Measurements from ENCODE around the gene MYO18B.

MYO18B gene

DNA sequence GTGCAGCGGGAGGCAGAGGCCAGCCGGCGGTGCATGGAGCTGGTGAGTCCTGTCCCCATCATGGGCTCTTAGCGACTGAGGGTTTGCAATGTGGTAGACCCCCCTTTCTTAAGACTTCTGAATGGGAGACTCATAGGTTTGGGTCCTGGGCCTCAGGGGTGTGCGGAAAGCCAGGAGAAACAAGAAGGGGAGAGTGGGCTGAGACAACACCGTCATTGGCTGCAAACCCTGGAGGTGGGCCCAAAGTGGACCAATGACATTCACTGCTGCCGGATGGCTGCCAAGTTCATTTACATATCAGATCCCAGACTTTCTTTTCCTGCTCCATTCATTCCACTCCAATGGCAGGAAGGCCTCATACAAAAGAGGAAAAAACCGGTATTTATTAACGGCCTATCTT is 213.3 kb downstream of the MYO18B start:
- TF ChIP-seq, protein P1, sequence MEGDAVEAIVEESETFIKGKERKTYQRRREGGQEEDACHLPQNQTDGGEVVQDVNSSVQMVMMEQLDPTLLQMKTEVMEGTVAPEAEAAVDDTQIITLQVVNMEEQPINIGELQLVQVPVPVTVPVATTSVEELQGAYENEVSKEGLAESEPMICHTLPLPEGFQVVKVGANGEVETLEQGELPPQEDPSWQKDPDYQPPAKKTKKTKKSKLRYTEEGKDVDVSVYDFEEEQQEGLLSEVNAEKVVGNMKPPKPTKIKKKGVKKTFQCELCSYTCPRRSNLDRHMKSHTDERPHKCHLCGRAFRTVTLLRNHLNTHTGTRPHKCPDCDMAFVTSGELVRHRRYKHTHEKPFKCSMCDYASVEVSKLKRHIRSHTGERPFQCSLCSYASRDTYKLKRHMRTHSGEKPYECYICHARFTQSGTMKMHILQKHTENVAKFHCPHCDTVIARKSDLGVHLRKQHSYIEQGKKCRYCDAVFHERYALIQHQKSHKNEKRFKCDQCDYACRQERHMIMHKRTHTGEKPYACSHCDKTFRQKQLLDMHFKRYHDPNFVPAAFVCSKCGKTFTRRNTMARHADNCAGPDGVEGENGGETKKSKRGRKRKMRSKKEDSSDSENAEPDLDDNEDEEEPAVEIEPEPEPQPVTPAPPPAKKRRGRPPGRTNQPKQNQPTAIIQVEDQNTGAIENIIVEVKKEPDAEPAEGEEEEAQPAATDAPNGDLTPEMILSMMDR (IDR thresholded peaks at IDR 0.05; ENCODE audit: borderline replicate concordance, control extremely low read depth, extremely low read depth, insufficient read depth, missing control alignments) = no peak
- in situ Hi-C loops (cut with MboI; ENCODE audit: low sequenced_read_pairs, unreplicated experiment) = no loop called here
- DNase-seq (ENCODE audit: low spot score) = no peak

DNA sequence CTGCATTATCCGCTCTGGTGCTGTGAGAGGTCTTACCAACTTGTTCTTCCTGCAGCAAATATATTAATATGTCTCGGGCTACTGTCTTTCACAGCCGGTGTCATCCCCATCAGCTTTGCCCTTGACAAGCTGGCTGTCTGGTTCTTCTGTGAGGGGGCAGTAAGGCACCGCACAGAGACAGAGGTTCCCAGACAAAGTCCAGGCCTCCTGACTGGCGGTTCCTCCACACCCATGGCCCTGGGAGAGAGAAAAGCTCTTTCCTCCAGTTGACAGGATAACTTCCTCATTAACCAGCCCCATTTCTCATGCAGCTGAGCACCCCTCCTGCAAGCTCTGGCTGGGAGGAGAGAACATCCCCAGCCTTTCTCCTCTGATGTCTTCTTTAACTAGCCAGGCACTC is 214.8 kb downstream of the MYO18B start:
- TF ChIP-seq, protein P1 (IDR thresholded peaks at IDR 0.05; ENCODE audit: borderline replicate concordance, control extremely low read depth, extremely low read depth, insufficient read depth, missing control alignments) = no peak
- DNase-seq (ENCODE audit: low spot score) = no peak
- in situ Hi-C loops (cut with MboI; ENCODE audit: low sequenced_read_pairs, unreplicated experiment) = no loop called here

DNA sequence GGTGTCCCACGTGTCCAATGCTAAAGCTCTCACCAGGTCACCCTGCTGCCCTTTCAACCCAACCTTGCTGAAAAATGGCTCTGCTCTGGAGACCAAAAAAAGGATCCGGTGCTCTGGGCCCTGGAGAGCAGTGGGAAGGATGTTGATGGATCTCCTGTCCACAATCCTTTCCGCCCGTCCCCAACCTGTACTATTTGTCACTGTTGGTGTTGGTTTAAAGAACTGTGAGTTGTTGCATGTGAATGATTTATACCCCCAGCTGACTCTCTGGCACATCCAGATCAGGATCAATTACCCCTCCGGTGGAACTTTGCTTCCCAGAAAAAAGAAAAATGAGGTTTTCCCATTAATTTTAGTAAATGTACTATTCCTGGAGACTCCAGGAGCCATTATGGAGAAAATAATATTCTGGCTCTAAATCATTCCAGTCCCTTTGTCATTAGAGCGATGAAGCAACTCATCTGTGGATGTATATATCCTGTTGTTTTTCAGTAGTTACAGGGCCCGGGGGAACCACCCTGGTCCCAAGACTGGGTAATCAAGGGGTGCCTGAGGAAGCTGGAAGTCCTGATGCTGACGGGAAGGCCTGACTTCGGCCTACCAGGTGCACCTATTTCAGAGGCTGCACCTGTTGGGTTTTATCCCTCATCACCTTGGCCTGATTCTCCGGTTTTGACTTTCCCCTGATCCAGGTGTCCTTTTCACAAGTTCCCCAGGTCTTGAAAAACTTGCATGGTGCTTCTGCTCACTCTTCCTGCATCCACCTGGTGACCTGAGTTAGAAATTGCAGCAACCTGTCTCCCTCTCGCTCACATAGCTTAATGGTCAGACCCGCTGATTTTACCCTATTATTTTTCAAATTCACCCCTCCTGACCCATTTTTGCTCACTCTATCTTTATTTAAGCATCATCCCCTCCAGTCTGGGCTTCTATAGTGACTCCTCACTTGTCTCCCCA is 218.1 kb downstream of the MYO18B start:
- in situ Hi-C loops (cut with MboI; ENCODE audit: low sequenced_read_pairs, unreplicated experiment) = no loop called here
- no peak for DNase-seq (ENCODE audit: low spot score)

DNA sequence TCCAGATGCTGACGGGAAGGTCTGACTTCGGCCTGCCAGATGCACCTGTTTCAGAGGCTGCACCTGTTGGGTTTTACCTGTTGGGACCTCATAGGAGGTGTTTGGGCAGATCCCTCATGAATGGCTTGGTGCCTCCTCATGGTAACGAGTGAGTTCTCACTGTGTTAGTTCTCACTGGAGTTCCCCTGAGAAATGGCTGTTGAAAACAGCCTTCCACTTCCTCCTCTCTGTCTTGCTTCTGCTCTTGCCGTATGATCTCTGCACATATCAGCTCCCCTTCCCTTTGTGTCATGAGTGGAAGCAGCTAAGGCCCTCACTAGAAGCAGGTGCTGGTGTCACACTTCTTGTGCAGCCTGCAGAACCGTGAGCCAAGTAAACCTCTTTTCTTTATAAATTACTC is 219.7 kb downstream of the MYO18B start:
- in situ Hi-C loops (cut with MboI; ENCODE audit: low sequenced_read_pairs, unreplicated experiment) = no loop called here
- TF ChIP-seq, protein P1 (IDR thresholded peaks at IDR 0.05; ENCODE audit: borderline replicate concordance, control extremely low read depth, extremely low read depth, insufficient read depth, missing control alignments) = no peak
- DNase-seq (ENCODE audit: low spot score) = no peak

More for the DNA sequence above, 218.1 kb downstream of the MYO18B start:
- TF ChIP-seq, protein P1 (IDR thresholded peaks at IDR 0.05; ENCODE audit: borderline replicate concordance, control extremely low read depth, extremely low read depth, insufficient read depth, missing control alignments) = no peak

DNA sequence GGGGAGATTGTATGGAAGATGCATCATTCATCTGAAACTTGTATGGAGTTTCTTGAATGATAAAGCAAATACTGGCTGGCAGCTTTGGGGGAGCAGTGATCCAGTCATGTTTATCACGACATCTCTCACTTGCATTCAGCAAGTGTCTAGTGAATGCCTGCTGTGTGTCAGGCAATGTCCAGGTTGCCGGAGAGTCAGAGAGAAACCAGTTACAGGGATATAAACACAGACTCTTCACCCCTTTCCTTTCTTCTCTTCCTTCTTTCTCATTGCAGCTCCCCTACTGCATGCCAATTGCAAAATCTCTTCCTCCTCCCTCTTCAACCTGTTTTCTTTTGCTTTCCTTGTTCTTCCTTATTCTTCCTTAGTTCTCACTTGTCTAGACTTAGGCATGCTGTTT is 220.7 kb downstream of the MYO18B start:
- TF ChIP-seq, protein P1 (IDR thresholded peaks at IDR 0.05; ENCODE audit: borderline replicate concordance, control extremely low read depth, extremely low read depth, insufficient read depth, missing control alignments) = no peak
- in situ Hi-C loops (cut with MboI; ENCODE audit: low sequenced_read_pairs, unreplicated experiment) = no loop called here
- no peak for DNase-seq (ENCODE audit: low spot score)

DNA sequence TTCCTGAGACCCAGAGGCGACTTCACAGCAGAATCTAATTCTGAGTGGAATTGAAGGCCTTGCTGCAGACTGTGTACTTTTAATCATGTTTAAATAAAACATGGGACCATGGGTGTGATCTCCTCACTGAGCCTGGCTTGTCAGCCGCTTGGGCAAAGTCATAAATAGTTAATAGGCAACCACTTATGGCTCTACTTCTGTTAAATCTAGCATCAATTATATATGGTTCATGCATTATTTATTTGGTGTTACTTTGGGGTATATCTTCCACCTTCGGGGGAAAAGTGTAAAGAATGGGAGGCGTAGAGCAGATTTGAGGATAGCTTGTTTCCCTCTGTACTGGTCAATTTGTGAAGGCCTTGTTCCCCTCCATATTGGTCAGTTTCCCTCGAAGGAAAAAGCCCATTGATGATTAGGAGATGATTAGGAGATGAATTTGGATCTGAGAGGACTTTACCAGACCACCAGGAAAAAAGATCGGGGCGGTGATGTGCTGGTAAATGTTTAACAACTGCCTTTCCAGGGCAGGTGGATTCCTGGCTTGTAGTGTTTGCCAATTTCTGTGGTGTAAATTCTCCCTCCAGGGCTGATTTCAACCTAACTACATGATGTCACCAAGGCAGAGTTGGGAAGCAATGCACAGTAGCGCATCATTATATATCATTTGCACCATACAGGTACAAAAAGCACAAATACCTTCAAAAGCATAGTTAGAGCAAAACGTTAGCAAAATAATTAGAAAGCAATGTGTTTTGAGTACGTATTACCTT is 223.2 kb downstream of the MYO18B start:
- TF ChIP-seq, protein P1 (IDR thresholded peaks at IDR 0.05; ENCODE audit: borderline replicate concordance, control extremely low read depth, extremely low read depth, insufficient read depth, missing control alignments) = no peak

More for the DNA sequence above, 223.2 kb downstream of the MYO18B start:
- no peak for DNase-seq (ENCODE audit: low spot score)
- in situ Hi-C loops (cut with MboI; ENCODE audit: low sequenced_read_pairs, unreplicated experiment) = no loop called here

Measured in GM13976 (cell line).